Thymus (tissue), 11 donors: ENCODE data around the gene RASGRF1. TPM values are rescaled to one million over a fixed set of nuclear protein-coding genes. Genes with fewer than 3 reads are reported as not detected.

ENCODE experiments used
- DNase-seq, 9 donors: peaks; one replicate each; pipeline ENCODE4 v3.0.0-alpha.2; 2013; ENCODE audit warnings: low spot score in 9 of 9, low read depth in 6 of 9, missing footprints in 1 of 9
- H3K27ac ChIP-seq, 2 donors: one replicate each; pipeline ENCODE4 v1.5.1; 2013; ENCODE audit warnings: control low read depth in 1 of 2, low read depth in 1 of 2, low read length in 1 of 2, mild to moderate bottlenecking in 1 of 2, moderate library complexity in 1 of 2
- H3K27me3 ChIP-seq, 2 donors: one replicate each; pipeline ENCODE4 v1.5.1; 2013; ENCODE audit warnings: low read length in 1 of 2; ENCODE audit not compliant: control insufficient read depth in 2 of 2, insufficient read depth in 1 of 2
- H3K36me3 ChIP-seq, 2 donors: one replicate each; pipeline ENCODE4 v1.5.1; 2013; ENCODE audit warnings: low read length in 1 of 2, mild to moderate bottlenecking in 1 of 2, moderate library complexity in 1 of 2; ENCODE audit not compliant: control insufficient read depth in 2 of 2, insufficient read depth in 2 of 2
- H3K4me1 ChIP-seq, 2 donors: one replicate each; pipeline ENCODE4 v1.5.1; 2013; ENCODE audit warnings: low read length in 2 of 2; ENCODE audit not compliant: control insufficient read depth in 2 of 2, insufficient read depth in 2 of 2
- H3K4me3 ChIP-seq, 2 donors: one replicate each; pipeline ENCODE4 v1.5.1; 2013; ENCODE audit warnings: low read length in 2 of 2, control low read depth in 1 of 2, mild to moderate bottlenecking in 1 of 2
- H3K9me3 ChIP-seq, 2 donors: one replicate each; pipeline ENCODE4 v1.5.1; 2013; ENCODE audit warnings: low read length in 1 of 2, mild to moderate bottlenecking in 1 of 2; ENCODE audit not compliant: control insufficient read depth in 2 of 2, insufficient read depth in 1 of 2
- WGBS: extraction: QIAGEN DNeasy Blood & Tissue Kit; methylation state at CpG from one replicate; pipeline ENCODE4 v1.1.7; 2013; 5-methylcytosine and 5-hydroxymethylcytosine counted together
- polyA plus RNA-seq: library from polyadenylated mRNA; stranded (reverse); fragments of 200-250 nt; gene quantifications from one replicate; pipeline ENCODE4 v1.2.3, GENCODE V29; 2013
- total RNA-seq: library from RNA; stranded (reverse); fragments of 120-200 nt; gene quantifications from one replicate; pipeline ENCODE4 v1.2.4, GENCODE V29; 2013
- donor health status: healthy.

RASGRF1 gene
- total and polyA plus RNA-seq, 2 donors = 0.47 to 0.52 TPM

- Histone ChIP-seq H3K4me3 (no peak overlapping the region), H3K36me3 (no peaks in the 10 kb centered on the region), H3K27ac (no peak overlapping the region), H3K4me1 (peaks cover 3 to 8% of the 10 kb centered on the region in 2 donors), H3K27me3 (peaks cover 0 to 18% of the 10 kb centered on the region in 2 donors), H3K9me3 (peaks cover 0 to 2% of the 10 kb centered on the region in 2 donors)
- 95% methylated on average over 5 of the region's 5 CpGs for WGBS
- no peak for DNase-seq
These were observed 144.1 kb downstream of the RASGRF1 start for GRCh38 chr15:78946493-78946892.

DNA sequence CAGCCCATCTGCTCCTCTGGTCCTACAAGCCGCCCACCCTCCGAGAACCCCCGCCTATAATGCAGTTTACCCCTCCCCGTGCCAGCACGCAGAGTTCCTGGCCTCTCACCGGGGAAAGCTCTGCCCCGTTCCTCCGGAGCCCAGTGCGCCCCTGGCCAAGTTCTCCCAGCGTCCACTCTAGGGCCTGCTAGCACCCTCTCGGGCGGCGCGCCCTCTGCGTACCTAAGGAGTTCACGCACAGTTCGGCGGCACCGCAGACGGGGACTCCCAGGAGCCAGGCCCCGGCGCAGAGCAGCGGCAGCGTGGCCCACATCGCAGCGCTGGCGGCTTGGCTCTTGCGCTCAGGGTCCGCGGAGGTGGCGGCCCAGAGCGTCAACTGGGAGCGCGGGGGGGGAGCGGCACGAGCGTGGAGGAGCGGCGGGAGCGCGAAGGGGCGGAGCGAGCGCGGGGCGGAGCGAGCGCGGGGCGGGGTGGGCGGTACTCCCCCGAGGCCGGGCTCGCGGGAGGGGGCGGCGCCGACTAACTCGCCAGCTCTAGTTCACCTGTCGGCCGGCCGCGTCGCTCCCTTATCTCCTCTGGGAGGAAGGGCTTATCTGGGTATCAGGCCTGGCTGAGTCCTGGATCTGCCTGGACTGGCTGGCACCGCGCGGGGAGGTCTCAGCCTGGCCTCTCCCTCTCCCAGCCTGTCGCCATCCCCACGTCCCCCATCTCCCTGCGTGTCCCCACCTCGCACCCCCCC, 145.7 kb downstream of the RASGRF1 start, which contains the start of gene CTSH:
TSS of gene CTSH (minus strand) at position 378 of the 739 bp plus-strand sequence. CDS start at position 313, 65 bp downstream.
- peak in 8 of 9 donors; percentile 25 to 77 (median 54) for DNase-seq
- H3K9me3 ChIP-seq = peaks cover 0 to 2% of the 10 kb centered on the region in 2 donors
- H3K36me3 ChIP-seq = no peaks in the 10 kb centered on the region
- H3K4me3 ChIP-seq = peak within 1 kb of the TSS; percentile 44 to 49
- 4% methylated on average over 71 of the region's 71 CpGs for WGBS
- H3K4me1 ChIP-seq = peaks cover 3 to 8% of the 10 kb centered on the region in 2 donors
- peaks cover 0 to 18% of the 10 kb centered on the region in 2 donors for H3K27me3 ChIP-seq
- H3K27ac ChIP-seq = no peak within 1 kb of the TSS

DNA sequence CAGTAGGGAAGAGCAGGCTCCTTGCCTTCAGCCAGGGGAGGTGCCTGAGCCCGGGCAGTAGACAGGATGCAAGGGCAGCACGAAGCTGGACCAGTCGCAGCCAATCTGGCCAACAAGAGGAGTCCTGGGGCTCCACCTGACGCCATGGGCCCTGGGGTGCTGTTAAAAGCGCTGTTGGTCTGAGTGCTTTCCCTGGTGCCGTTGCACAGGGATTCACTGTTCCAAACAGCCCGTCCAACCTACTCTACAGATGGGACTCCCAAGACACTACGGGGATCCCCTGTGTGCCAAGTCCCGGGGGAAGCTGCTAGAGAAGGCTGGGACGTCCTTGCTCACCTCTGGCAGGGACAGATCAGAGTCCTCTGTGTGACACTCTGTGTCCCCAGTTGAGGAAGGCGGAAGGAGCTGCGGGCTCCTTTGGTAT, 146.4 kb downstream of the RASGRF1 start:
- Histone ChIP-seq H3K4me3 (peak overlapping the region; percentile 44 to 49), H3K27me3 (peaks cover 0 to 18% of the 10 kb centered on the region in 2 donors), H3K4me1 (peaks cover 3 to 8% of the 10 kb centered on the region in 2 donors), H3K36me3 (no peaks in the 10 kb centered on the region), H3K27ac (no peak overlapping the region), H3K9me3 (peaks cover 0 to 2% of the 10 kb centered on the region in 2 donors)
- no peak for DNase-seq
- 74% methylated on average over 12 of the region's 12 CpGs for WGBS

DNA sequence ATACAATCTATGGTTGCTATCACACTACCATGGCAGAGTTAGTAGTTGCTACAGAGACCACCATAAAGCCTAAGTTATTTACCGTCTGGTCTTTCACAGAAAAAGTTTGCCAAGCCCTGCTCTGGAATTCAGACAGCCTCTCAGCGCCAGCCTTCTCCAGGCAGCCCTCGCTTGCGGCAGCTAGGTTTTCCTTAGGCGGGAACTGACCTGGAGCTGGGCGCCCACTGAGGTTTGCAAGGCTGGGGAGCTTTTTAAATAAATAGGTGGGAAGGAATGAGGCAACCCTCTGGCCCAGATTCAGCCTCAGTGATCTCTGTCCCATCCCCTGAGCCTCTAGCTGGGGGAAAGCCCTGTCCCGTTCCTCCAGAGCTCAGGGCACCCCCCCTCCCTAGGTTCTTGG, 146.9 kb downstream of the RASGRF1 start:
- DNase-seq = no peak
- Histone ChIP-seq H3K27ac (no peak overlapping the region), H3K27me3 (peaks cover 0 to 18% of the 10 kb centered on the region in 2 donors), H3K36me3 (no peaks in the 10 kb centered on the region), H3K4me3 (peak overlapping the region in 1 of 2 donors; percentile 44), H3K9me3 (peaks cover 0 to 2% of the 10 kb centered on the region in 2 donors), H3K4me1 (peaks cover 3 to 8% of the 10 kb centered on the region in 2 donors)
- WGBS = 91% methylated on average over 7 of the region's 7 CpGs

- Histone ChIP-seq H3K36me3 (no peaks in the 10 kb centered on the region), H3K27ac (no peak overlapping the region), H3K27me3 (peaks cover 0 to 18% of the 10 kb centered on the region in 2 donors), H3K4me1 (peaks cover 3 to 8% of the 10 kb centered on the region in 2 donors), H3K4me3 (no peak overlapping the region), H3K9me3 (peaks cover 0 to 2% of the 10 kb centered on the region in 2 donors)
- DNase-seq = no peak
- 96% methylated on average over 4 of the region's 4 CpGs for WGBS
These were observed 147.8 kb downstream of the RASGRF1 start for GRCh38 chr15:78942741-78943140.

- Histone ChIP-seq H3K36me3 (no peaks in the 10 kb centered on the region), H3K27me3 (peaks cover 0 to 5% of the 10 kb centered on the region in 2 donors), H3K27ac (peak overlapping the region in 1 of 2 donors; percentile 53), H3K9me3 (no peaks in the 10 kb centered on the region), H3K4me3 (no peak overlapping the region), H3K4me1 (peaks cover 0 to 16% of the 10 kb centered on the region in 2 donors)
- 84% methylated on average over 6 of the region's 6 CpGs for WGBS
- peak in 1 of 9 donors; percentile 30 for DNase-seq
These were observed 151.7 kb downstream of the RASGRF1 start for GRCh38 chr15:78938658-78939488.

DNA sequence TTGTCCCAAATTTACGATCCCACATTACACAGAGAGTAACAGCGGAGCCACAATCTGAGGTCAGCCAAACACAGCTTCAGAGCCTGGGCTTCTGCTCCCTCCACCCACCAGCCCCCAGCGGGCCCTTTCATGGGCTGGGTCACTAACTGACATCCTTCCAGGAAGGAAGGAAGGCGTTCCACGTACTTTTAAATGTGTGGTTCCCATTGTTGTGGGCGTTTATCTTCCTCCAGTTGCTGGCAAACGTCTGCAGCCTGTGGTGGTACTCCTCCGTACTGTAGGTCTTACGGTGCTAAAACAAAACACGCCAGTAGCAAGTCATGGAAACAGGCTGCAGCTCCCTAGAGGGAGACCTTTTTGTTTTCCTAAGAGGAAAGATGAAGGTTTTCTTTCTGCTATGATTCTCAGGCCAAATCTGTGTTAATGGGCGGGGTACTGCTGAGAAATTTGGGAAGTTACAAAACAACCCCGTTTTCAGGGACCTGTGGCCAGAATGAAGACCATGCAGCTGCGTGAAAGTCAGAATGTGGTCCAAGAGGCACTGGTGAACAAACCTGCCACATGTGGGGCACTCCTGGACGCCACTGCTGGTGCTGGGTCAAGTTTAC, 153.3 kb downstream of the RASGRF1 start:
- Histone ChIP-seq H3K27ac (peak overlapping the region in 1 of 2 donors; percentile 21), H3K4me3 (no peak overlapping the region), H3K9me3 (no peaks in the 10 kb centered on the region), H3K36me3 (no peaks in the 10 kb centered on the region), H3K27me3 (no peaks in the 10 kb centered on the region), H3K4me1 (peaks cover 0 to 16% of the 10 kb centered on the region in 2 donors)
- peak in 2 of 9 donors; percentile 13 to 23 for DNase-seq
- 46% methylated on average over 14 of the region's 14 CpGs for WGBS

- no peak overlapping the region for H3K27ac ChIP-seq
- peaks cover 0 to 16% of the 10 kb centered on the region in 2 donors for H3K4me1 ChIP-seq
- no peaks in the 10 kb centered on the region for H3K9me3 ChIP-seq
- no peak for DNase-seq
- H3K36me3 ChIP-seq = no peaks in the 10 kb centered on the region
- 68% methylated on average over 5 of the region's 5 CpGs for WGBS
- no peak overlapping the region for H3K4me3 ChIP-seq
- H3K27me3 ChIP-seq = no peaks in the 10 kb centered on the region
These were observed 155.9 kb downstream of the RASGRF1 start for GRCh38 chr15:78934655-78935023.
